Raji (cell line): ENCODE data around the gene FAP.

Experiments used
- POLR2A ChIP-seq: IDR thresholded peaks from 2 replicates; pipeline ENCODE4 v1.6.1; 2011; ENCODE audit warnings: low read depth, low read length, control low read depth; ENCODE audit not compliant: insufficient read depth

The FAP gene

GRCh38 chr2:162184359-162184758, 58.9 kb downstream of the FAP start:
- no peak for TF ChIP-seq POLR2A

DNA sequence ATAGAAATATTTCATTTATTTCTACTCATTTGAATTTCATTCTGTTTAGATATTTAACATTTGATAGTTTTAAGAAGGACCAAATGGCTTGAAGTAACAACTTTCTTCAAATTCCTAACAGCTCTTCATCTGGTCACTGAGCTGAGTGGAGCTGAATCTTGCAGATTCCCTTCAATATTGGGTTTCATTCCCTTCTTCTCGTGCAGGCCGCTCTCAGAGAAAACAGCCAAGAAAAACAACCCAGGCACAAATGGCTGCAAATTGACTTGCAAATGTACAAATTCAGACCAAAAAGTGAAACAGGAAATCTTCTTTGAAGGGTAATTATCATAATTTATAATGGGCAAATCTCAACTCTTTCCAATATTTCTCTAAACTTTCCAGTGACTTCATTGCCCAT, 60.9 kb downstream of the FAP start:
- TF ChIP-seq POLR2A = no peak

- no peak for TF ChIP-seq POLR2A
These were observed 65.9 kb downstream of the FAP start for GRCh38 chr2:162177301-162177700.

- TF ChIP-seq POLR2A = no peak
These were observed 67.5 kb downstream of the FAP start for GRCh38 chr2:162175714-162176113.

DNA sequence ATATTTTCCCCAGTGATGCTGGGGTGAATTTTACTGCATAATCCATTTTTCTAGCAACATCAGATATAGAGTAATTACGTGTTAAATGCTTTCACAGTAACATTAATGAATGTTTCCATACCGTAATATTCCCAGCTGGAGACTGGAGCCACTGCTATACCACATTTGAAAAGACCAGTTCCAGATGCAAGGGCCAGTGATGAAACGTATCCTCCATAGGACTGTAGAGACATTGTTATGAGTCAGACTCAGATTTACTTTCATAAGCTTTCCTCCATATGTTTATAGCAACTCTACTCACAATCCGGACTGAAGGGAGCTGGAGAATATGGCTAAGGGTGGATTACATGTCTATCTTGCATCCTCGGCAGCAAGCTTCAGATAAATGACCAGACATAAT, 68.5 kb downstream of the FAP start:
- no peak for TF ChIP-seq POLR2A

GRCh38 chr2:162172802-162173370, 70.4 kb downstream of the FAP start:
- no peak for TF ChIP-seq POLR2A

DNA sequence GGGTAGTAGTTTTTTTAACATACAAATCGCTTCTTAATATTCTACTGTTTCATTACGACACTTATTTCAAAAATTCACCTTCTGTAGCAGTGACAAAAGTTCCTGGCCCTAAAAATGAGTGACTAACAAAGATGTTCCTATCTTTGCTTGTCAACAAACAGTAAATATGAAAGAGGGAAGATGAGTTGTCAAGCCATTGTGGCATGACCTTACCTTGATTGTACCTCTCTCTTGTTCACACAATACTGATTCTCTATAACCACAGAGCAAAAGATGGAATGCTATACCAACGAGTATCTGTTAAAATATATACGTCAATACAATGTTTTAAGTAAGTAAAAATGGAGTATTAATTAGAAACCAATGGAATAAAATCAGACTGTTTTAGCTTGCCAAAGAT, 76.5 kb downstream of the FAP start:
- no peak for TF ChIP-seq POLR2A

GRCh38 chr2:162166174-162166573, 77.1 kb downstream of the FAP start:
- no peak for TF ChIP-seq POLR2A

GRCh38 chr2:162164802-162165201, 78.4 kb downstream of the FAP start:
- TF ChIP-seq POLR2A = no peak

DNA sequence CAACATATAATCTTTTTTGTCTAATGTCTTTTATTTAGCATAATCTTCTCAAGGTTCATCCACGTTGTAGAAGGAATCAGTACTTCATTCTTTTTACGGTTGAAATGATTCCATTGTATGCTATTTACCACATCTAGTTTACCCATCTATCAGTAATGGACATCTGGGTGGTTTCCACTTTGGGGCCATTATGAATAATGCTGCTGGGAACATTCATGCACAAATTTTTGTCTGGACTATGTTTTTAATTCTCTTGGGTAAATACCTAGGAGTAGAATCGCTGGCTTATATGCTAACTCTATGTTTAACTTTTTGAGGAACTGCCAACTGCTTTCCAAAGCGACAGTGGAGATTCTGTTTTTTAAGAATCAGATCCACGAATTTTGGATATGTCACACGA, 83.8 kb downstream of the FAP start:
- no peak for TF ChIP-seq POLR2A

DNA sequence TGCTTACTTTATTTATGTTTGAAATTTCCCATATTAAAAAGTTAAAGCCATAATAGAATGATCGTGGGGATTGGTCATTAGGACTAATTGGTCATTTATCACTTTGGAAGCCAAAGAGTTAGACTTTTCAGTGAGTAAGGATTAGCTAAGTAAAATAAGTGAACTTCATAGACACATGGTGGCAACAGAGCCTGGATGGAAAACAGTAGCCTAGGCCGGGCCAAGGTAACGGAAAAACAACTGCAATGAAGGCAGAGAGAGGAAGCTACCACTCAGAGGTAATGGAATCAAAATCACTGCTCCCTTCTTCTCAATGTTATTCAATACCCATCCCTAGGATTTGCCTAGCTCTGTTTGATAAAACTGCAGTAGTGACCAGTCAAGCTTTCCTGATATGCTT, 87.1 kb downstream of the FAP start:
- TF ChIP-seq POLR2A = no peak

DNA sequence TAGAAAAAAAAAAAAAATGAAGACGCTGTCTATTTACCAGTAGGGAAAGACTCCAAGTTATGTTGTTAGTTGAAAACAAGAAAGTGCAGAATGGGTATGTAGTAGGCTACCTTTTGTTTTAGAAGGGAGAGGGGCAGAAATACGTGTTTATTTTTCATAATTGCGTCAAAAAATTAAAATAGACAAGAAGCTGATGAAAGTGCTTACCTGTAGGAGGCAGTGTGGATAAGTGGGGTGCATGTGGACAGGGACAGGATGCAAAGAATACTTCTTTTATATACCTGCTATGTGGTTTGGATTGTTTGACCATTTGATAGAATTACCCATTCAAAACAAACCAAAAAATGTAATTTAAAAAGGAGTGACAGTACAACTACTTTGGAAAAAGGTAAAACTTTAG, 88.2 kb downstream of the FAP start:
- no peak for TF ChIP-seq POLR2A

- TF ChIP-seq POLR2A = no peak
These were observed 89.5 kb downstream of the FAP start for GRCh38 chr2:162153608-162154224.

DNA sequence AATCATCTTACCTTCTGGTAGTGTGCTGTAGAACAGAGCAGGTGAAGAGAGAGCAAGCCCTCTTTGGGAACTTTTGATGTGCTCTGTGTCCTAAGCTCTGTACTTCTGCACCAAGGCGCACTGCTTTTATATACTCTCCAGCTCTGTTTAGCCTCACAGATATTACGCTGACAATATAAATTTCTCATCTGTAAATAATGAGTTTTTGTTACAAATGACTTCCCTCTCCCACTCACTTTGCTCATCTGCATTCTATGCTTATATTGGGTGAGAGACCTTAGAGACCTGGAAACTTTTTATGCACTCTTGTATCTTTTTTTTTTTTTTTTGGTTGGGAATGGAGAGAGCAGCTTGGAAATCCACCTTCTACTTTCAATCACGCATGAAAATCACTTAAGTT, 91.1 kb downstream of the FAP start, which contains the start of gene GCG:
TSS of gene GCG (minus strand) at position 101 of the 400 bp plus-strand sequence. CDS start 3,069 bp downstream, outside the sequence.
- no peak for TF ChIP-seq POLR2A

DNA sequence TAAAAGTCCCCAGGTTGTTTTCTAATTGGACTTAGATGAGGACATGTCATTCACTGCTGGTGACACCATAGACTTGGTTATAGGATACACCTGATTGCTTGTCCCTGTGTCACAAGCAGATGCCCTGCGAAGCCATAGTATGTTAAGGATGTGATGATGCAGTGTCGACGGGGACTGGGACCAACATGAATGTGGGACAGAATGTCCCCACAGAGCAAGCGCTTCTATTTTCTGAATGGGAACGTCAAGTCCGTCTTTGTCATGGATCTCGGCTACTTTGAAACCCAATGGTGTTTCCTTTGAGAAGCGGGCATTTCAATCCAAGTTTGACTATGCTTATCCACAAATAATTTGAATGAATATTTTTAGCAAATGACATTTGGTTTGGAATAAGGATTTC, 93.3 kb downstream of the FAP start:
- no peak for TF ChIP-seq POLR2A

- TF ChIP-seq POLR2A = no peak
These were observed 93.8 kb downstream of the FAP start for GRCh38 chr2:162149466-162149865.

DNA sequence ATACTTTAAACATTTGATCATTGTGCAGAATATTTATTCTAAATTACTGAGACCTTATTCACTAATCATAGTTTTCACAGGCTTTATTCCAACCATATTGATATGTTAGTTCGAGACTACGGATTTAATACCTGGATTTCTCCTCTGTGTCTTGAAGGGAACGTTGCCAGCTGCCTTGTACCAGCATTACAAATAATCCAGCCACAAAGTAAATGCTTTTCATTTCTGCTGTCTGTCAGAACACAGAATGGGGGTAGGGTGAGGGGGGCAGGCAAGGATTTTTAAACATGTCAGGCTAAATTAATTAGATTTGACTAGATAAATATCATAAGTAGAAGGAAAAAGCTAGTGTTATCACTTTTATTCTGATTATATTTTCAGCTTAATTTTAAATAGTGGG, 94.3 kb downstream of the FAP start:
- no peak for TF ChIP-seq POLR2A
